Neural progenitor cell (in vitro differentiated cells): ENCODE data around the gene MYOZ3. TPM values are rescaled to one million over a fixed set of nuclear protein-coding genes. Genes with fewer than 3 reads are reported as not detected.

ENCODE experiments used
- DNase-seq: peaks from one replicate; pipeline ENCODE4 v3.0.0-alpha.2; 2016; ENCODE audit warnings: low spot score
- H2AFZ ChIP-seq: fragments of 200-600 bp; sonication (generic); replicated peaks from 2 replicates; pipeline ENCODE4 v1.6.1; 2016; ENCODE audit warnings: antibody characterized with exemption
- H3F3A ChIP-seq: fragments of 200-600 bp; sonication (generic); 2 replicates; pipeline ENCODE4 v1.6.1; 2016; ENCODE audit warnings: antibody characterized with exemption, low read depth
- H3K27ac ChIP-seq: fragments of 200-600 bp; sonication (generic); 2 replicates; pipeline ENCODE4 v1.5.1; 2016; ENCODE audit warnings: mild to moderate bottlenecking
- H3K27me3 ChIP-seq: fragments of 200-600 bp; sonication (generic); 2 replicates; pipeline ENCODE4 v1.6.1; 2016; ENCODE audit warnings: mild to moderate bottlenecking, moderate library complexity
- H3K36me3 ChIP-seq: fragments of 200-600 bp; sonication (generic); 2 replicates; pipeline ENCODE4 v1.5.1; 2016
- H3K4me1 ChIP-seq: fragments of 200-600 bp; sonication (generic); 2 replicates; pipeline ENCODE4 v1.6.1; 2016; ENCODE audit warnings: mixed run types
- H3K4me2 ChIP-seq: fragments of 200-600 bp; sonication (generic); 2 replicates; pipeline ENCODE4 v1.6.1; 2016
- H3K4me3 ChIP-seq: fragments of 200-600 bp; sonication (generic); 2 replicates; pipeline ENCODE4 v1.5.1; 2016
- H3K79me2 ChIP-seq: fragments of 200-600 bp; sonication (generic); 2 replicates; pipeline ENCODE4 v1.6.1; 2016; ENCODE audit warnings: low read depth
- H3K9ac ChIP-seq: fragments of 200-600 bp; sonication (generic); 2 replicates; pipeline ENCODE4 v1.6.1; 2016
- H3K9me3 ChIP-seq: fragments of 200-600 bp; sonication (generic); 2 replicates; pipeline ENCODE4 v1.5.1; 2016; ENCODE audit warnings: low read depth
- H4K20me1 ChIP-seq: fragments of 200-600 bp; sonication (generic); 2 replicates; pipeline ENCODE4 v1.6.1; 2016; ENCODE audit warnings: low read depth
- H3K27ac Mint-ChIP-seq: 3 replicates; pipeline ENCODE4 v1.8.0; 2021; ENCODE audit warnings: mixed read lengths
- H3K27me3 Mint-ChIP-seq: 2 replicates; pipeline ENCODE4 v1.8.0; 2022; ENCODE audit warnings: low read depth, mild to moderate bottlenecking, inconsistent platforms, moderate library complexity, mixed read lengths; ENCODE audit not compliant: insufficient read depth
- H3K36me3 Mint-ChIP-seq: 3 replicates; pipeline ENCODE4 v1.8.0; 2021; ENCODE audit warnings: mixed read lengths
- H3K4me1 Mint-ChIP-seq: 3 replicates; pipeline ENCODE4 v1.8.0; 2021; ENCODE audit warnings: mixed read lengths
- H3K4me3 Mint-ChIP-seq: 3 replicates; pipeline ENCODE4 v1.8.0; 2021; ENCODE audit warnings: mild to moderate bottlenecking, moderate library complexity, mixed read lengths
- H3K9me3 Mint-ChIP-seq: 3 replicates; pipeline ENCODE4 v1.8.0; 2020; ENCODE audit warnings: mixed read lengths
- EZH2 ChIP-seq: fragments of 200-600 bp; sonication (generic); IDR thresholded peaks from 2 replicates; pipeline ENCODE4 v1.6.1; 2017; ENCODE audit warnings: antibody characterized with exemption, mild to moderate bottlenecking, moderate library complexity
- EZH2phosphoT487 ChIP-seq: fragments of 200-600 bp; sonication (generic); IDR thresholded peaks from 2 replicates; pipeline ENCODE4 v1.6.1; 2017; ENCODE audit warnings: antibody characterized with exemption
- total RNA-seq: library from RNA; depleted of rRNA; stranded (reverse); fragments of >200 nt; gene quantifications from 2 replicates; pipeline ENCODE4 v1.2.3, GENCODE V29; 2015; ENCODE audit warnings: low replicate concordance
- TF ChIP-seq, protein P1 (sequence below): fragments of 200-600 bp; sonication (generic); IDR thresholded peaks from 2 replicates; pipeline ENCODE4 v1.5.1; 2017; ENCODE audit warnings: antibody characterized with exemption, mild to moderate bottlenecking

The MYOZ3 gene
- total RNA-seq, 1 donor from 2014 or later: 0.90 TPM

DNA sequence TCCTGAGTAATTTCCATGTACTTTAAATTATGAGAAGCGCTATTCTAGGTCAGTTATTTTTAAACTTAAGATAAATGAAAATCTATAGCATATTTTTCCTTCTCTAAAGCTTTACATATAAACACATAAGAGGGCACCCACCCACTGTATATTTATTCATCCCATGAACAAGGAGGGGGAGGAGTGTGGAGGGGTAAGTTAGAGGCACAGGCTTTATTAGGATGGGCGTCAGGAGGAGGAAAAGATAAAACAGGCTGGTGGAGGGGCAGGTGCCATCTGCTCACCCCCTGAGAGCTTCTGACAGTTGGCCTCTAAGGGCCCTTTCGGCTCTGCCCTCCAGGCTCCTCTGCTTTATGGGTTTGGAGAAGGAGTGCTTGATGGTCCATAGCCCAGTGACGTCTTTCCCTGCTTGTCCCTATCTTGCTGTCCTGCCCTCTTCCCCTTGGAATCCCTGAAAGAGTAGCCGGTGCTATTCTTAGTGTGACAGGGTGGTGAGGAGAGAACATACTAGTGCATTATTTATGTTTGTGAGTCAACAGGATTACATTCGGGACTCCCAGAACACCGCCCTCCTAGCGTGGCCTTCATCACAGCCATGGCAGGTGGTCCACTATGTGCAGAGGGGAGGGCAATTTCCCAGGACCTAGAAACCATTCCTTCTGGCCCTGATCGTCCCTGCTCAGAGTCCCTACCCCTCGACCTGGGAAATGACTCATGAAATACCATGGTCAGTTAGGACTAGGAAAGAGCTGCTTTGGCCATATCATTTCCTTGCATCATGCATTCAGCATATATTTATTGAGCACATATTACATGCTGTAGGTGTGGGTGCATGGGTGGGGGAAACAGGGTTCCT lies 28.5 kb upstream of the MYOZ3 start:
- no peak for DNase-seq
- no peaks in the 10 kb centered on the region for H4K20me1 ChIP-seq
- no peak overlapping the region for H2AFZ ChIP-seq
- Mint-ChIP-seq H3K4me1 (peaks cover 30% of the 10 kb centered on the region), H3K4me3 (no peak overlapping the region), H3K27ac (peak overlapping the region; percentile 26), H3K36me3 (no peaks in the 10 kb centered on the region), H3K9me3 (no peaks in the 10 kb centered on the region), H3K27me3 (peaks cover 10% of the 10 kb centered on the region)
- peaks cover 3% of the 10 kb centered on the region for H3F3A ChIP-seq
- peaks cover 3% of the 10 kb centered on the region for H3K4me1 ChIP-seq
- no peak overlapping the region for H3K9ac ChIP-seq
- no peak overlapping the region for H3K4me3 ChIP-seq
- no peaks in the 10 kb centered on the region for H3K79me2 ChIP-seq
- TF ChIP-seq EZH2: no peak
- TF ChIP-seq EZH2phosphoT487: no peak
- TF ChIP-seq, protein P1, sequence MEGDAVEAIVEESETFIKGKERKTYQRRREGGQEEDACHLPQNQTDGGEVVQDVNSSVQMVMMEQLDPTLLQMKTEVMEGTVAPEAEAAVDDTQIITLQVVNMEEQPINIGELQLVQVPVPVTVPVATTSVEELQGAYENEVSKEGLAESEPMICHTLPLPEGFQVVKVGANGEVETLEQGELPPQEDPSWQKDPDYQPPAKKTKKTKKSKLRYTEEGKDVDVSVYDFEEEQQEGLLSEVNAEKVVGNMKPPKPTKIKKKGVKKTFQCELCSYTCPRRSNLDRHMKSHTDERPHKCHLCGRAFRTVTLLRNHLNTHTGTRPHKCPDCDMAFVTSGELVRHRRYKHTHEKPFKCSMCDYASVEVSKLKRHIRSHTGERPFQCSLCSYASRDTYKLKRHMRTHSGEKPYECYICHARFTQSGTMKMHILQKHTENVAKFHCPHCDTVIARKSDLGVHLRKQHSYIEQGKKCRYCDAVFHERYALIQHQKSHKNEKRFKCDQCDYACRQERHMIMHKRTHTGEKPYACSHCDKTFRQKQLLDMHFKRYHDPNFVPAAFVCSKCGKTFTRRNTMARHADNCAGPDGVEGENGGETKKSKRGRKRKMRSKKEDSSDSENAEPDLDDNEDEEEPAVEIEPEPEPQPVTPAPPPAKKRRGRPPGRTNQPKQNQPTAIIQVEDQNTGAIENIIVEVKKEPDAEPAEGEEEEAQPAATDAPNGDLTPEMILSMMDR: no peak
- H3K27ac ChIP-seq: no peak overlapping the region
- H3K9me3 ChIP-seq: no peaks in the 10 kb centered on the region
- H3K27me3 ChIP-seq: no peaks in the 10 kb centered on the region
- no peaks in the 10 kb centered on the region for H3K36me3 ChIP-seq
- H3K4me2 ChIP-seq: no peak overlapping the region

DNA sequence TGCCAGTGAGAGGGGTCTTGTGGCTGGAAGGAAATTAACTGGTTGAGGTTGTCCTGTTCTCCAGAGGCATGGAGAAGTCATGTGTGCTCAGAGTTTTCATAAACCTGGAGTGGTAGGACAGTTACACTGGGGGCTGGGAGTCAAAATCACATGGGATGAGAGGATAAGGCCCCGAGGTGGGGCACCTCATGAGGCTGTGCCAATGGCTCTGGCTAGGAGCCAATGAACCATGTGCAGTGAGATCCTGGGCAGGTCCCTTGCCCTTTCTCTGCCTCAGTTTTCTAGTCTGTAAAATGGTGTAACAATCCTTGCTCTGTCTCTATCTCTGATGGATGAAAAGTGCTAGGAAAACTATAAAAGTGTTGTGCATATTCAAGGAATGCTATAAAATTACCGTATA lies 27.6 kb upstream of the MYOZ3 start:
- no peak overlapping the region for H3K27ac ChIP-seq
- H3K4me1 Mint-ChIP-seq: peaks cover 34% of the 10 kb centered on the region
- no peaks in the 10 kb centered on the region for H3K9me3 ChIP-seq

DNA sequence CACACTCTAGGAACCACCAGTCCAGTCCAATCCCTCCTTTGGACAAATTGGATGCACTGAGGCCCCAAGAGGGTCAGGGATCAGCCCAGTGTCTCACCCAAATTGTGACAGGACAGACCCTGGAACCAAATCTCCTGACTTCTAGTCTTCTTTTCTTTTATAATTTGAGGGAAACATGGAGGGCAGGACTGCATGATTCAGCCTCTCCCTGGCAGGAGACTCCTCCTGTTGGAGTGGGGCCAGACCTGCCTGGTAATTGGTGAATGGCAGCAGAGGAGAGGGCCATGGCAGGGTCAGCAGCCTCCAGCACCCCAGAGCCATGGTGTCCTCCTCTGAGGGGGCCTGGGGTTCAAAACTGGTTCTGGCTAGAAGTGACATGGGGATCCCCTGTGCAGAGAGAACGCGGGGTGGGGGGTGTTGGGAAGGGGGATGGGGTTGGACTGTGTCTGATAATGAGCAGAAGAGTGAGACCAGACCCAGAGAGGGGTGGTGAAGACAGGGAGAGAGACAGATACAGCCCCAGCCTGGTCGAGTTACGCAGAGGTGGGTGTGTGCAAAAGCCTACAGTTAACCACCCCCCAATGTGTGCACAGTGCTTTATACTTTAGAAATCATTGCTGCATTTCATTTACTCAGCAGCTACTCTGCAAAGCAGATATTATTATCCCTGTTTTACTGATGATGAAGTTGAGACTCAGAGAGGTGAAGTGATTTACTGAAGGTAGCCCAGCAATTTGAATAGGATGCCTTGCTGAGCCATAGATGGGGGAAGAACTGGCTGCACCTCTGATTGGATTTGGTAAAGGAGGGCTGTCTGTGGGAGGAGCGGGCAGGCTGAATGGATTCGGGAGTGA lies 24.4 kb upstream of the MYOZ3 start:
- no peak overlapping the region for H3K9ac ChIP-seq
- no peak overlapping the region for H3K4me3 ChIP-seq
- no peak overlapping the region for H3K4me2 ChIP-seq
- H3K27ac ChIP-seq: no peak overlapping the region
- H3K4me3 Mint-ChIP-seq: no peak overlapping the region
- H4K20me1 ChIP-seq: no peaks in the 10 kb centered on the region
- H3K4me1 ChIP-seq: peaks cover 32% of the 10 kb centered on the region
- no peak overlapping the region for H2AFZ ChIP-seq
- no peaks in the 10 kb centered on the region for H3K9me3 Mint-ChIP-seq
- peaks cover 23% of the 10 kb centered on the region for H3F3A ChIP-seq
- H3K9me3 ChIP-seq: no peaks in the 10 kb centered on the region
- TF ChIP-seq EZH2phosphoT487: no peak
- TF ChIP-seq, protein P1: no peak
- TF ChIP-seq EZH2: no peak
- H3K27ac Mint-ChIP-seq: peak overlapping the region; percentile 5
- H3K27me3 ChIP-seq: no peaks in the 10 kb centered on the region
- H3K36me3 Mint-ChIP-seq: no peaks in the 10 kb centered on the region
- H3K36me3 ChIP-seq: no peaks in the 10 kb centered on the region
- H3K27me3 Mint-ChIP-seq: peaks cover 9% of the 10 kb centered on the region
- no peaks in the 10 kb centered on the region for H3K79me2 ChIP-seq
- H3K4me1 Mint-ChIP-seq: peaks cover 42% of the 10 kb centered on the region
- no peak for DNase-seq

More for the DNA sequence above, 27.6 kb upstream of the MYOZ3 start:
- no peaks in the 10 kb centered on the region for H3K9me3 Mint-ChIP-seq
- Histone ChIP-seq H3K79me2 (no peaks in the 10 kb centered on the region), H3K4me1 (peaks cover 12% of the 10 kb centered on the region), H3K36me3 (no peaks in the 10 kb centered on the region), H2AFZ (no peak overlapping the region), H3K4me3 (no peak overlapping the region), H4K20me1 (no peaks in the 10 kb centered on the region), H3K4me2 (no peak overlapping the region), H3K27me3 (no peaks in the 10 kb centered on the region), H3F3A (peaks cover 12% of the 10 kb centered on the region), H3K9ac (no peak overlapping the region)
- H3K27me3 Mint-ChIP-seq: peaks cover 11% of the 10 kb centered on the region
- H3K4me3 Mint-ChIP-seq: peak overlapping the region; percentile 10
- no peak for DNase-seq
- H3K36me3 Mint-ChIP-seq: no peaks in the 10 kb centered on the region
- peak overlapping the region; percentile 26 for H3K27ac Mint-ChIP-seq
- TF ChIP-seq, protein P1: no peak
- TF ChIP-seq EZH2phosphoT487 (no peak), EZH2 (no peak)
